Ishikawa (cell line): ENCODE measurements around the gene CYS1.

ENCODE experiments used
- CEBPB ChIP-seq: IDR thresholded peaks from 2 replicates; pipeline ENCODE4 v1.6.1; 2012
- CREB1 ChIP-seq: IDR thresholded peaks from 2 replicates; pipeline ENCODE4 v1.6.1; 2012; ENCODE audit warnings: low read depth
- EGR1 ChIP-seq: IDR thresholded peaks from 2 replicates; pipeline ENCODE4 v1.6.1; 2012
- EP300 ChIP-seq: IDR thresholded peaks from 2 replicates; pipeline ENCODE4 v1.6.1; 2012; ENCODE audit warnings: borderline replicate concordance
- FOXM1 ChIP-seq: IDR thresholded peaks from 2 replicates; pipeline ENCODE4 v1.6.1; 2012; ENCODE audit warnings: low read depth, borderline replicate concordance
- MAX ChIP-seq: IDR thresholded peaks from 2 replicates; pipeline ENCODE4 v1.6.1; 2012
- USF1 ChIP-seq: IDR thresholded peaks from 2 replicates; pipeline ENCODE4 v1.6.1; 2012

DNA sequence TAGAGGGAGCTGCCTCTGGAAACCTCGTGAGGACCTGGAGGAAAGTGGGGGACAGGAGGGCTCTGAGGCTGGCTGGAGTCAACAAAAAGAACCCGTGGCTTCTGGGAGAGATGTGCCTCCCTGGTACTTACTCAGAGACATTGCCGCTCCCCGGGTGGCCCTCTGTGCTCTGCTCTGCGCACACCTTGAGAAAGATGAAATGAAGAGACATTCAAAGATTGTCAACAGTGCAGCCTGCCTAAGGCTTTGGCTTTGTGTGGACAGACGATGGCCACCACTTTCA, 14.5 kb downstream of the CYS1 start:
- TF ChIP-seq EP300 = no peak
- no peak for TF ChIP-seq CREB1
- no peak for TF ChIP-seq CEBPB
- TF ChIP-seq USF1 = no peak
- TF ChIP-seq EGR1 = no peak
- TF ChIP-seq MAX = no peak
- TF ChIP-seq FOXM1 = no peak
